PC-3 (cell line): ENCODE results near the gene GRIN1. TPM values are rescaled to one million over a fixed set of nuclear protein-coding genes. Genes with fewer than 3 reads are reported as not detected.

Experiments
- ATAC-seq: fragments of 200-7000 bp; cut with Tn5 transposase; 2 replicates; pipeline ENCODE4 v1.9.1; 2020; ENCODE audit warnings: mild to moderate bottlenecking, moderate library complexity
- BruUV-seq: library from RNA; stranded (reverse); fragments of 400-500 nt; replicated peaks from 2 replicates; lab custom pipeline; 2021; lab: Mats Ljungman, UMichigan
- CTCF ChIA-PET: fragments of 300-600 bp; sonication (Branson Sonifier 250); formaldehyde crosslinking; loops from one replicate; lab custom pipeline; 2022; ENCODE audit warnings: antibody characterized with exemption; lab: Charles Lee
- POLR2A ChIA-PET: fragments of 300-600 bp; sonication (Branson Sonifier 250); formaldehyde crosslinking; loops from one replicate; lab custom pipeline; 2022; ENCODE audit warnings: antibody characterized with exemption; ENCODE audit not compliant: unreplicated experiment; lab: Charles Lee
- DNase-seq: peaks from one replicate; pipeline ENCODE4 v3.0.0-alpha.2; 2015
- H2AFZ ChIP-seq: fragments of 300-600 bp; sonication (generic); 2 replicates; pipeline ENCODE4 v1.6.0; 2016; ENCODE audit warnings: antibody characterized with exemption, low read length
- H3F3A ChIP-seq: fragments of 300-600 bp; sonication (generic); one replicate; pipeline ENCODE4 v1.6.0; 2017; ENCODE audit warnings: antibody characterized with exemption, low read length, control low read depth, mild to moderate bottlenecking; ENCODE audit not compliant: unreplicated experiment
- H3K27ac ChIP-seq: fragments of 300-600 bp; sonication (generic); 2 replicates; pipeline ENCODE4 v1.5.1; 2016; ENCODE audit warnings: mild to moderate bottlenecking, low read length
- H3K27me3 ChIP-seq: fragments of 300-600 bp; sonication (generic); 2 replicates; pipeline ENCODE4 v1.6.1; 2016; ENCODE audit warnings: low read length, mixed read lengths
- H3K36me3 ChIP-seq: fragments of 300-600 bp; sonication (generic); 2 replicates; pipeline ENCODE4 v1.6.1; 2016; ENCODE audit warnings: low read depth, mixed run types, low read length, mixed read lengths
- H3K4me1 ChIP-seq: fragments of 300-600 bp; sonication (generic); 2 replicates; pipeline ENCODE4 v1.5.1; 2016; ENCODE audit warnings: low read length; ENCODE audit not compliant: insufficient read depth
- H3K4me2 ChIP-seq: fragments of 300-600 bp; sonication (generic); 2 replicates; pipeline ENCODE4 v1.6.0; 2016; ENCODE audit warnings: low read length
- H3K4me3 ChIP-seq: fragments of 300-600 bp; sonication (generic); 2 replicates; pipeline ENCODE4 v1.5.1; 2016; ENCODE audit warnings: mild to moderate bottlenecking, low read length, mixed read lengths
- H3K79me2 ChIP-seq: fragments of 300-600 bp; sonication (generic); 2 replicates; pipeline ENCODE4 v1.6.1; 2017; ENCODE audit warnings: low read length, mixed read lengths
- H3K9ac ChIP-seq: fragments of 300-600 bp; sonication (generic); 2 replicates; pipeline ENCODE4 v1.6.0; 2016; ENCODE audit warnings: mild to moderate bottlenecking, low read length
- H3K9me2 ChIP-seq: fragments of 300-600 bp; sonication (generic); replicated peaks from 2 replicates; pipeline ENCODE4 v1.6.1; 2016; ENCODE audit warnings: mixed run types, low read length, mixed read lengths
- H3K9me3 ChIP-seq: fragments of 300-600 bp; sonication (generic); 2 replicates; pipeline ENCODE4 v1.6.1; 2016; ENCODE audit warnings: low read length, mixed read lengths
- H4K20me1 ChIP-seq: fragments of 300-600 bp; sonication (generic); 2 replicates; pipeline ENCODE4 v1.6.1; 2016; ENCODE audit warnings: low read length, mixed read lengths
- EZH2 ChIP-seq: fragments of 300-600 bp; sonication (generic); IDR thresholded peaks from one replicate; pipeline ENCODE4 v1.6.1; 2017; ENCODE audit warnings: antibody characterized with exemption, mild to moderate bottlenecking, low read length; ENCODE audit not compliant: unreplicated experiment
- EZH2phosphoT487 ChIP-seq: fragments of 300-600 bp; sonication (generic); IDR thresholded peaks from 2 replicates; pipeline ENCODE4 v1.6.1; 2018; ENCODE audit warnings: mild to moderate bottlenecking, antibody characterized with exemption, low read length, borderline replicate concordance
- intact Hi-C: fragments of 100-400 bp; cut with micrococcal nuclease; formaldehyde crosslinking; loops from 2 replicates; pipeline ENCODE4 v1.9.0; 2023
- total RNA-seq: library from RNA; depleted of rRNA; stranded (reverse); fragments of >200 nt; gene quantifications from 2 replicates; pipeline ENCODE4 v1.2.3, GENCODE V29; 2014
- TF ChIP-seq, protein P1 (sequence below): fragments of 300-600 bp; sonication (generic); conservative IDR thresholded peaks from 2 replicates; pipeline ENCODE4 v1.5.1; 2017; ENCODE audit warnings: antibody characterized with exemption, low read depth, mild to moderate bottlenecking, low read length

GRIN1 gene
- total RNA-seq, 1 experiment from 2014 or later = 0.11 TPM

DNA sequence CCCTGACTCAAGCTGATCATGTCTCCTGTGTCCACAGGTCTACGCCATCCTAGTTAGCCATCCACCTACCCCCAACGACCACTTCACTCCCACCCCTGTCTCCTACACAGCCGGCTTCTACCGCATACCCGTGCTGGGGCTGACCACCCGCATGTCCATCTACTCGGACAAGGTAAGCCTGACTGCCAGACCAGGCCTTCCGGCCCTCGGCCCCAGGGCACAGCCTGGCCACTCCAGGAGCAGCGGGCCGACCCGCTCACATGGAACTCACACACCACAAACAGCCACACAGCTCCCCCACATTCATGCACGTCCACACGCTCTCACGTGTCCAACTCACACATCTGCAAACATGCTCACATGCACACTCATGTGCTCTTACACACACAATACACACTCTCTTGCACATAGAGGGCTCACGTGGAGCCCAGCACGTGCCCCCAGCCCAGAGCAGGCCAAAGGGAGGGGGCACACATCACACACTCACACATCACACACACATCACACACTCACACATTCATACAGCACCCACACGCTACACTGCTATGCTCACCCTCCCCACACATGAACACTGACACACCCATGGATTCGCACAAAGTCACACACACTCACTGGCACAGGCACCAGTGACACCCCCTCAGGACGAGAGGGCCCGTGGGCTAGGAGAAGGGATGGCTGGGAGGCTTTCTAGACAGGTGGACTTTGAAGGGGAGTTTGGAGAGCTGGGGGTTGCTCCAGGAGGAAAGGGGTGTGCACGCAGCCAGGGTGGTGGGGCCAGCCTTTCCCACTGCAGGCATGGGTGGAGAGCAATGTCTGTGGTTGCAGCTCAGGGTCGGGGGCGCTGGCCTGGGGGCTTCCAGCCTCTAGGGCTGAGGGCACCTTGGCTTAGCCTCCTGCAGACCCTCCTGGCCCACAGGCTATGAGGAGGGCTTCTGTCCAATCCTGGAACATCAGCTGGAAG lies 3.3 kb downstream of the GRIN1 start:
- CTCF ChIA-PET = no interaction called here
- no peaks in the 10 kb centered on the region for H3K9me3 ChIP-seq
- ATAC-seq = no peak
- no peaks in the 10 kb centered on the region for H3K4me1 ChIP-seq
- TF ChIP-seq EZH2phosphoT487 = no peak
- TF ChIP-seq, protein P1, sequence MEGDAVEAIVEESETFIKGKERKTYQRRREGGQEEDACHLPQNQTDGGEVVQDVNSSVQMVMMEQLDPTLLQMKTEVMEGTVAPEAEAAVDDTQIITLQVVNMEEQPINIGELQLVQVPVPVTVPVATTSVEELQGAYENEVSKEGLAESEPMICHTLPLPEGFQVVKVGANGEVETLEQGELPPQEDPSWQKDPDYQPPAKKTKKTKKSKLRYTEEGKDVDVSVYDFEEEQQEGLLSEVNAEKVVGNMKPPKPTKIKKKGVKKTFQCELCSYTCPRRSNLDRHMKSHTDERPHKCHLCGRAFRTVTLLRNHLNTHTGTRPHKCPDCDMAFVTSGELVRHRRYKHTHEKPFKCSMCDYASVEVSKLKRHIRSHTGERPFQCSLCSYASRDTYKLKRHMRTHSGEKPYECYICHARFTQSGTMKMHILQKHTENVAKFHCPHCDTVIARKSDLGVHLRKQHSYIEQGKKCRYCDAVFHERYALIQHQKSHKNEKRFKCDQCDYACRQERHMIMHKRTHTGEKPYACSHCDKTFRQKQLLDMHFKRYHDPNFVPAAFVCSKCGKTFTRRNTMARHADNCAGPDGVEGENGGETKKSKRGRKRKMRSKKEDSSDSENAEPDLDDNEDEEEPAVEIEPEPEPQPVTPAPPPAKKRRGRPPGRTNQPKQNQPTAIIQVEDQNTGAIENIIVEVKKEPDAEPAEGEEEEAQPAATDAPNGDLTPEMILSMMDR = no peak
- TF ChIP-seq EZH2 = no peak
- no TSS peak for BruUV-seq
- no peaks in the 10 kb centered on the region for H4K20me1 ChIP-seq
- H3K27ac ChIP-seq = no peak overlapping the region
- H3K9ac ChIP-seq = no peak overlapping the region
- H3F3A ChIP-seq = no peaks in the 10 kb centered on the region
- H2AFZ ChIP-seq = no peak overlapping the region
- no peaks in the 10 kb centered on the region for H3K9me2 ChIP-seq
- peaks cover 10% of the 10 kb centered on the region; the same call in 1 of the 2 replicates for H3K27me3 ChIP-seq
- intact Hi-C loops = no loop called here
- no peak overlapping the region for H3K4me2 ChIP-seq
- H3K4me3 ChIP-seq = no peak overlapping the region
- no peaks in the 10 kb centered on the region for H3K79me2 ChIP-seq
- POLR2A ChIA-PET = no interaction called here
- DNase-seq = no peak
- no peaks in the 10 kb centered on the region for H3K36me3 ChIP-seq

DNA sequence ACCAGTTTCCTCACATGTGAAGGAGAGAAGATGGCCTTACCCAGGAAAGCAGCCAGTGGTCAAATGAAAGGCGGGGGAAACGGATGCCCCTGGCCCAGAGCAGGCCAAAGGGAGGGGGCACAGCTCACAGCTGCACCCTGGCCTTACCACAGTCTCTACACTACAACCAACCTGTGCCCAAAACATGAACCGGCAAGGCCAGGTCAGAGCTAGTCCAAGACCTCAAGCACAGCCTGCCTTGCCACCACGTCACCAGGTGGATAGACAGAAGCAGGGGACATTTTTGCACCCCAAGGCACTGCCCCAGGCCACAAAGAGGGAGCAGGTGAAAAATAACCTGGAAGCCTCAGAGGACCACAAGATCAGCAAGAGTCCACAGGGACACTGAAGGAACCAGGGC lies 4.5 kb downstream of the GRIN1 start:
- ChIA-PET CTCF (no interaction called here), POLR2A (no interaction called here)

More for the DNA sequence above, 4.5 kb downstream of the GRIN1 start:
- no peak overlapping the region for H3K4me3 ChIP-seq
- intact Hi-C loops = no loop called here
- H3K27ac ChIP-seq = no peak overlapping the region
- no peak overlapping the region for H3K4me2 ChIP-seq
- ATAC-seq (no peak), DNase-seq (no peak)
- H3K27me3 ChIP-seq = 0 out of 2 replicates have a peak, but pooled peaks cover 2% of the 10 kb centered on the region
- H3K9ac ChIP-seq = no peak overlapping the region
- BruUV-seq = no TSS peak
- H3K9me3 ChIP-seq = no peaks in the 10 kb centered on the region
- H3K36me3 ChIP-seq = no peaks in the 10 kb centered on the region
- no peaks in the 10 kb centered on the region for H3F3A ChIP-seq
- H2AFZ ChIP-seq = no peak overlapping the region
- no peaks in the 10 kb centered on the region for H3K79me2 ChIP-seq
- TF ChIP-seq, protein P1 = no peak
- TF ChIP-seq EZH2 = no peak
- TF ChIP-seq EZH2phosphoT487 = no peak
- no peaks in the 10 kb centered on the region for H3K4me1 ChIP-seq
- no peaks in the 10 kb centered on the region for H3K9me2 ChIP-seq
- no peaks in the 10 kb centered on the region for H4K20me1 ChIP-seq
